ENCODE data around the gene FBN1.

The FBN1 gene

DNA sequence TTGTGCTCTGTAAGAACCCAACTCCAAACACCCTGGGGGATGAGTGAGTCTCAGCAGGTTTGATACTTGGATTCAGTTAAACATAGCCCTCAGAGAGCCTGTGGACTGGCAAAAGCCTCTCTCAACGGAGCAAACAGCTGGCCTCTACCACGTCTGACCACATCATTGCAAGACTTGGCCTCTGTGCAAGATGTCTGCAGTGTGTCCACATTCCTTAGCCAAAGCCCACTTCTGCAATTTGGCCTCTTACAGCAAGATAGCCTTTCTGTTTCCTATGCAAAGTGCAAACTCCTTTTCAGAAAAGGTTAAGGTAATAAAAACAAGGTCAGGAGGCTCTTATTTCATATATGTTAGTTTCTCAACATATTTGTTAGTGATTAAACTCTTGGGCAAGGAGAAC, 27.9 kb downstream of the FBN1 start:
- DNase-seq = no peak

DNA sequence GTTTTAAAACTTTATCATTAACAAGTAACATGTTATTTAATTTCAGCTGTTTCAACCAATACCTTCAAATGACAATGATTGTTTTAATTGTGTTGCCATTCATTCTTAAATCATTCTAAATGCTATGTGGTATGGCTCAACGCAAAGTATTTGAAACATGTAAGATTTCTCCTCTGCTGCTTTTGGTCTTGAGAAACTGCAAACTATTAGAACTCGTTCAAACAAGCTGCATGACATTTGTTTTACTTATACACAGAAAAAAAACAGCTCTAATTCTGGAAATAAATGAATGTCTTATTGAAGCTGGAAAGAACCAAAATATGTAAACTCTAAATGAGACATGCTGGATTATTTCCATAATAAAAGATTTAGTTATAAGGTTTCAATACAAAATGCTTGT, 29.3 kb downstream of the FBN1 start:
- DNase-seq = no peak

DNA sequence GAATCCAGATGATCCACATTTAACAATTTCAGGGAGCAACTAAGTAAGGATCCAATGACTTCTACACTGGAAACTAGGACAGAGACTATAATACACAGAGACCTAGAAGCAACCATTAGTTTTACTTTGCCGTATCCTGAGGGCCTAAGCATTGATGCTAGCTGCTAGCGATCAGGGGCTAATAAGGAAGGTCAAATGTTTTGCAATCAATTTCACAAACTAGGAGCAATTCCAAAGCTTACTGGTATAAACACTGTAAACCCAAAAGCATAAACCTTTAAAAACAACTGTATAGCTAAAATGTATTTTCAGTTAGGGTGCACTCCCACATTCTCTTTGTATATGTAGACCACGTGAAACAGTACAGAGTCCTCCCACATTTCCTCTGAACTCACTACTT, 31.5 kb downstream of the FBN1 start:
- no peak for DNase-seq

DNA sequence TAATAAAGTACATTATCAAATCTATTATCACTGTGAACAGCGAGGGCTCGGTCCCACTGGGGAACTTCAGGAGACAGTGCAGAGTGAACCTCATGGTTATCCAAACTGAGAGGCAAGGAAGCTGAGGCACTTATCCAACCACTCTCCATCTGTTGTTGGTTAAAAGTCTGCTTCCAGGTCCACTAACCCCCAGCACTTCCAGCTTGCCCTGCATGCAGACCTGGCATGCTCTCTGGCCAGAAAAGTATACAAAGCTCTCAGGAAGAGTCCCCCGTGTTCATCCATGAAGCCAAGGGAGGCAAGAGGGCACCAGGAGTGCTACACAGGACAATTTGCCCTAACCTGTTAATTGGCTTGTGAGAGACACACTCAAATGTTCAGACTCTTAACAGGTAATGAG, 36.0 kb downstream of the FBN1 start:
- DNase-seq = no peak

DNA sequence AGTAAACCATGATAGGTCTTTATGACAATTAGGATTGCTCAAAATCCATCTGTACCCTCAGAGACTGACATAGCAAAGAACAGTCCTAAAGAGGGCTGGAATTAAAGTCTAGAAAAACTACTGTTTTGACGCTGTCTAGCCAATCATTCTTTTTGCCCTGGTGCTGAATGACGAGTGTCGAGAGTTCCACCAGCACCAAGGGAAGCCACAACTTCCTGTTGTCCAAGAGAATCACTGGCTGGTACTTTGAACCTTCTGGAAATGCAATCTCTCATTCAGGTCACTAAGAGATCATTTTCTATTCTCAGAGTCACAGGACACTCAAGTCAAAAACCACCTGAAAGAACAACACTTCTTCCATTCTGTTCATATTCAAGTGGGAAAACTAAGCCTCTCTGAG, 37.7 kb downstream of the FBN1 start:
- no peak for DNase-seq

DNA sequence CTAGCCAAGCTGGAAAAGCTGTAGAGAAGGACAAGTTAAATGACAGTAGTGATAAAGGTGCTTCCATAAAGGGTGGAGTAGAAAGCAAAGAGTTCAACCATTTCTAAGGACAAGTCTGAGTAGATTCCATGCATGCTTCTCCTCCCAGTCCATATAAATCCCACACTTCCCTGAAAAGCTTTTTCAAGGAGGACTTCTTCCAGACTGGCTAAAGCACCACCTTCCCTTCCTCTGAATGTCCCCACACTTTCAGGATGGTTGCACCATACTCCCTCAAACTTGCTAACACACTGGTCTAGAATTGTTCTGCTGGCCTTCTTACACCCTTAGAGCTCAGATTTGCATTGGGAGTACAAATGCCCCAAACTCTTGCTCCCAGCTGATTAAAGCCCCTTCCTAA, 40.9 kb downstream of the FBN1 start:
- DNase-seq = no peak

DNA sequence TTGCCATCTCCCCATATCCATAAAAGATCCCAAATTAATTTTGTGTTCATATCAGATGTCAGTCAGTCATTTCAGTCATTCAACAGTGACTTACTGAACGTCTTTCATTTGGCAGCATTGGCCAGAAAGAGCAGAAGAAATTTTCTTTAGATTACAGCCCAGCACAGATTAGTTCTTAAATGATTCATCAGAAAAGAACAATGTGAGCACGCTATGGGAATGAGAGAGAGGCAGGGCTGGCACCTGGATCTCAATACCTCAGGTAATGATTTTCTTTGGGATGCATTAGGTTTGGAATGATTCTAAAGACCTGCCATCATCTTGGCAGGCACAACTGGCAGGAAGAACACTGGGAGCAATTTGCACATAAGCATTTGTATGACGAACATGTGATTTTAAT, 41.6 kb downstream of the FBN1 start:
- no peak for DNase-seq

DNA sequence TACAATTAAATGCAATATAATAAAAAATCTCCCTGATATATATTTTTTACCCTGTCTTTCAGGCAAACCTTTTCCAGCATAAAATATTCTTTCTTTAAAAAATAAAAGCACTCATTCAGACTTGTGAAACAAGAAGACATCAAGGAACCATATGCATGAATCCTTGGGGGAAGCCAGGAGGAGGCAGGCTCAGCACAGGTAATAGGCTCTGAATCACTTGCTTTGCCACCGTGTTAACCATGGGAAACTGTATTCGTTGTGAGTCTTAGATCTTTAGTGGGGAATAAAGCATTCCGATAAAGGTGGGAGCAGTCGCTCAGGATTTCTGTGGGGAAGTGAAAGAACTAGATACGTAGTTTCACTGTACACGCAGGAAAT, 42.4 kb downstream of the FBN1 start:
- no peak for DNase-seq

DNA sequence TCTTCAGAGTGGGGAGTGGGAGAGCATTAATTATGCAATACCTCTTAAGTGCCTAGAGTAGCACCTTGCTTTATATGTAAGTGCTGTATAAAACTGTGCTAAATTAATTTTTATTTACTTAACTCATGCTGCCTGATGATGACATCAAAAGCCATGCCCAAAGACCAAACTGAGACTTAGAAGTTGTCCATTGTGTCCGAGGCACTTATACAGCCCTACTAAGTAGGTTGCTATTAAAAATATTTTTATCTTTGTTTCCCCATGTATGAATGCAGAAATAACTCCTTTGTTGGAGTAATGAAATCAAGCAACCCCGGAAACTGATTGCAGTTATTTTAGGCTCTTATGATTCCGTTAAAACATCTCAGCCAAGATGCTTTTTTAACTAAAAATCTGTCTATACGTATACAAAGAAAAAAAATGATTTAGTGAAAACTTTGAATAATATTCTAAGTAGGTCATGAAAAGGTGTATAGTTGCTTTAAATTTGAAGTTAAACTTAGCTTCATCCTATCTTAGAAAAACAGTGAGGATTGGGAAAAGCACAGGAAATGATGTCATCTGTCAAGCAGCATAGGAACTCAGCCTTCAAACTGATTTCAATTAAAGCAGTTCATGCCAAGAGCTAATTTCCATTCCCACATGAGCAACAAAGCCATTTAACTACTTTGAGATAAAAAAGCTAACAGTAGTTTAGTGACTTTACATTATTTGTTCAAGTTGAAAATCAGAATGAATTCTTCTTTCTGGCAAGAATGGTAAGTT, 43.0 kb downstream of the FBN1 start:
- DNase-seq = no peak

DNA sequence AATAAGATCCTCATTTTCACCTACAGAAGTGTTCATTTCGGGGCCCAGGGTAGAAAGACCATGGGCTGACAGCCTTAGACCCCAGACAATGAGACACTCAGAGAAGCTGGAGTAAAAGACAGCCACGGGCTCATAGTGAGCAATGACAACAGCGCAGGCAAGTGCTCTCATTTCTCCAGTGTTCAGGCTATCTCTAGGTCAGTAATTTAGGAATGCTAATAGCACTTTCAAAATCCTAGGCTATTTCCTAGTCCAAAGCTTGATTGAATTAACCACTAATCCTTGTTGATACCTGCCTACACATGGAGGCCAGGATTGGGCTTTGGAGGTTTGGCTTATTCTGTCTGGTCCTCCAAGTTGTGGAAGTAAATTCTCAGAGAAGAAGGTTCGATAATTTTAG, 44.4 kb downstream of the FBN1 start:
- no peak for DNase-seq

DNA sequence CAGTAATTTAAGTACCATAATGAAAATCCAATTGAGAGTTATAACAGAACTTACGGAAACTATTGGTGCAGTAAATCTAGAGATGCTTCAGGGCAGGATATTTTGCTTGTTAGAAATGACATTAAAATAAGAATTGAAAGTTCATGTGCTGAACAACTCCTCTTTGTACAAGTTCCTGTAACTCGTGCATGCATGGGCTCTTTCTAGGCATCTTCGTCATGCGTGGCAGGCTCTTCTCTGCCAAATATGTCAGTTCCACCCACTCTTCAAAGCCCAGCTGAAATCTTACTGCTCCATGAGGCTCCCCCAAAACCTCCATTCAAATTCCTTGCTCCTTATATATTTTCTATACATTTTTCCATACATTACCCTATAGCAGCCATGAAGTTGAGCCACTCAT, 48.7 kb downstream of the FBN1 start:
- DNase-seq = no peak

DNA sequence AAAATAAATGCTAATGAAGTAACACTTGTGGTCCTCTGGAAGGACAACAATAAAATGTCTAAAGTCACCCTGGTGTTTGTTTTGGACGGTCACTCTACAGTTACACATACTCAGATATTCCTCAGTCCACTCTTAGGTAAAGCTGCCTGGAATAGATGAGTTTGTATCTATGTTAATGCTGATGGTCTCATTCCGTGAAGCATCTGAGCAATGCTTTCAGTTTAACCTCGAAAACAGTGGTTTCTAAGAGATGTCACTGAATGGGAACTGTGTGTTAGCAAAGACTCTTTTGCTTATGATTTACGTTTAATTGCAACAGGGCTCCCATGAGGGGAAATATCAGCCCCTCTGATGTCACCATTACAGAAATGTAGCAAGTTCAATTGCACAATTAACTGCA, 49.1 kb downstream of the FBN1 start:
- no peak for DNase-seq

DNA sequence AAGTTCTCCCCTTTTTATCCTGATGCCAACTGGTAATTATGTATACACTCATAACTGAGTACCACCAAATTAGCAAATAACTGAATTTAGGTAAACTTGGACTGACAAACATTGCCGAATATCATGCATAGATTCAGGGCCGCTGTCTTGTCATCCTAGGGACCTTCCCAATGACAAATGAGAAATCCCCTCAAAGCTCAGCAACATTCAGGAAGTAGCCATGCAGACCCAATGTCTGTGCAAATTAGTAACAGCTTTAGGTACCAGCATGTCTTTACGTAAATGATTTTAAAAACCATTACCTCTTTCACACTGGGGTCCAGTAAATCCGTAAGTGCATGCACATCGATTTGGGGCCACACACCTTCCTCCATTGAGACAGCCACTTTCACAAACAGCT, 49.5 kb downstream of the FBN1 start:
- DNase-seq = no peak

DNA sequence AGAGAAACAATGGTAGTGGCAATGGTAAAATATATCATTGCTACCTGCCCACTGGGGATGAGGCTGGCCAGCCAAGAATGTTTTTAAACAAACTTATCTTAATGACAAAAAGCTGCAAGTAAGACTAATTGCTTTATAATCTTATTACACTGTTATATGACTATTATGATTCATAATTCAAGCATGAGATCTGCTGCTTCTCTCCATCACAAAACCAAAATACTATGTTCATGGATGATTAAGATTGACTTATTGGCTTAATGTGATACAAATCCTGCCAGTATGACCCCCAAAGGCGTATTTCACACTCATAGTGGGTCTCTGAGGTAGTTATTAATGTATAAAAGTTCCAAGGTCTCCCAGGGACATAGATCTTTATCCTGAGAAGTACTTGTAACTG, 52.6 kb downstream of the FBN1 start:
- no peak for DNase-seq

DNA sequence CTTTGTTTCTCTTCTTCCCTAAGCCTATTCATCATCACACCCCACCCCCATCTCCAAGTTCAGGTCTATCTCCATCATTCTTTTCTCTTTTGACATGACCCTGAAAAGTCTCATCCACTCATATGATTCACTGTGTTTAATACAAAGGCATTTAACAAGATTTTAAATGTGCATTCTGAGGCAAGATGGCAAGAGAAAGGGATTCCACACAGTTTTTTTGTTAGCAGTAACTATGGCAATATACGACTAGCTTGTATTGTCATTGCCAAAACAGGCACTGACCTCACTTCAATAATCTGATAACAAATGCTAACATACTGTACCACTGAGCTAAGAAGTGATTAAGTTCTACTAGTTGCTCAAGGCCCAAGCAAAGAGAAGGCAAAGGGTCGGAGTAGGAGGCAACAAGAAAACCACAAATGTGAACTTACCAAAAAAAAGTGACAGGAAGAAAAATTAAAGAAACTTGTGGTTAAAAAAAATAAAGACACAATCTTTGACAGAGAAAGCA, 53.2 kb downstream of the FBN1 start:
- no peak for DNase-seq

DNA sequence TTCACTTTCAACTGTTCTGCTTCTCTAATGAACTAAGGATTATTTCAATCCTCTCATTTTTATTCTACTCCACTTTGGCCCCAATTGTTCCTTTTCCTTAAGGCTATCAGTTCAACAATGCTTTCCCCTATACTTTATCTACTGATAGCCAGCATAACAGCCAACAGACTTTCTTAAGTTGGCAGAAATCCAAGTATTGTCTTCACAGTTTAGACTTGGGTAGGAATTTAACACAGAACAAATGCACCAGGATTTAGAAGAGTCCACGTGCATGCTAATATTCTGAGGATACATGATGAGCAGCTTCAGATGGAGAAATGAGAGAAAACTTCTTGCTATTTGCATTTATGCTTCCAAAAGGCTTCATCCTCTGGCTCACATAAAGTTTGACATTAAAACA, 54.8 kb downstream of the FBN1 start:
- no peak for DNase-seq

DNA sequence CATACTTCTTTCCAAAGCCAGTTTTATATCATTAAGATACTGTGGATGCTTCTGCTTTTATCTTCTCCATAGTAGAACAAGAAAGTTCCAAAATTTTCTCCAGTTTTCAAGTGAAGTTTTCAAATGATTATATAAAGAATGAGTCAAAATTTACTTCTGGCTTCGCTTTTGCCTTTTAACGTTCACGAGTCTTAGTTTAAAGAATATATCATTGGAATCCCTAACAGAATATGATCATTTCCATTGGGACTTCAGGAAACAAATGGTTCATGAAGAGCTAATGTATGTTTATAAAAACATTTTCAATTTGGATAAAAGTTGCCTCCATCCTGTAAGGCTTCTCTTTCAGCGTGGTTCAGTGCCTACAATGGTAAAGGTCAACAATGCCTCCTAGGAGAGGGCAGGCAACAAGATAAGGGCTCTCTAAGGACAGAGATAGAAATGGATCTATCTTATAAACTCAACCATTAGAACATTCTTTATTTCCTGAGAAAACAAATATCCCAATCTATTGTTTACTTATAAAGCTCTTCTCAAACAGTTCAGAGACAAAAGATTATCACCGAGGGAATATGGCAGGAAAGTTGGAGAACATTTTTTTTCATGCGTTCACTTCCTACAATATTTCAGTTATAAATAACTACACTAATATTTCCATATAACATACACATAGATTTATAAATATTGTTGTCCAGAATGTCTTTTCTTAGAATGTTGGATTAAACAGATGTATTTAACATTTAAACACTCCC, 60.5 kb downstream of the FBN1 start:
- DNase-seq = no peak

DNA sequence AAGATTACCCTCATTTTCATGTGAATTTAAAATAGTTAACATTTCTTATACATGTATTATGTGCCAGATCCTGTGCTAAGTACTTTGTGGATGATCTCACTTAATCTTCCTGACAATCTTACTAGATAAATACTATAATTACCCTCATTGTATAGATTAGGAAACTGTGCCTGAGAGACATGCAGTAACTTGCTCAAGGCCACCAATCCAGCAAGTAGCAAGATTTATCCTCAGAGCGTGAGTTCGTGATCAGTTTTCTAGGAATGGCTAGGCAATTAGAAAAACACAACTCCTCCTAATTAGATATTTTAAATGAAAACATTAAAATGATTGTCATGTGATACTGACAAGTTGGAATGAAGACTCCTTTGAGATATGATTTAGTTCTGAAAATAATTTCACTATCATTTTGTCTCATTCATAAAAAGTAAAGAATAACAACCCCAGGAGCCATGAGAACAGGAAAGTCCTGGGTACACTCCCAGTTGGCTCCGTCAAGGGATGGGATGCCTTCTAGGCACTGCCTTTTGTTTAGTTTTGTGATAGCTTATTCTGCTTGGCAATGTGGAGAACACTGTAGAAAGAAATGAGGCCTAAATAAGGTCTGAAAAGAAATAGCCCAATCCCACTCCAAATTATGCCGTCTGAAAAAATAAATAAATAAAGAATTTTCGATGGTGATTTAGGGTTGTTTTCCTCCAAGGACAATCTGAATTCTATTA, 61.3 kb downstream of the FBN1 start:
- DNase-seq = no peak

DNA sequence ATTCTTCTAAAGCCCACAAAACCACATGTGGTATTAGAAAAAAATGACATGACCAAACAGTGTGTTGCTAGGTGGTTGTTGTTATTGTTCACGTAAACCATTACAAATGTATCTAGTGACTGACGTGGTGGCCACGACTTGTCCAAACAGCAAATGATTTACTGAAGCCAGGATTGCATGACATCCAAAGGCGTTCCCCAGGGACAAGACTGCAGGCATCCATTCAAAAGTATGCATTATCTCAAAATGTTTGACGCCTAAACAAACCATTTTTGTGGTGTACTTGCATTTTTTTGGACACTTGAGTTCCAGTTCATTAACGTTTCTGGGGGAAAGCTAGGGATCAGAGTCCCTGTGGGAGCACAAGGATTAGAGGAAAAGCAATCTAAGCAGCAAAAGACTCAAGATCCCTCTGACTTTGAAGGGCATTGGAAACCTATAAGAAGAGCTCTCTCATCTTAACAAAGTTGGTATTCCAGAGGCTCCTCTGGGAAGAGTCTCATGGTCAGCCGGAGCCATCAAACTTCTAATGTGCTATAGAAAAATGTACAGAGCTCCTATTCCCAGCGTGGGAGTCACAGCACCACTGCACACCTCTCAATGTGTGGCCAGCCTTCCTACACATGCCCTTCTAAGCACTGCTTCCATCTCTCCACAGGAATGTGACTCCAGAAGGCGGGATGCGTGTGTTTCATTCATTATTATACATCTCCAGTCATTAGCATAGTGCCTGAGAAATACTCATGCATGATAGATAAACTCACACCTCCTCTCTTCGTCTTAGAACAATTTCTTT, 62.9 kb downstream of the FBN1 start:
- DNase-seq = no peak

DNA sequence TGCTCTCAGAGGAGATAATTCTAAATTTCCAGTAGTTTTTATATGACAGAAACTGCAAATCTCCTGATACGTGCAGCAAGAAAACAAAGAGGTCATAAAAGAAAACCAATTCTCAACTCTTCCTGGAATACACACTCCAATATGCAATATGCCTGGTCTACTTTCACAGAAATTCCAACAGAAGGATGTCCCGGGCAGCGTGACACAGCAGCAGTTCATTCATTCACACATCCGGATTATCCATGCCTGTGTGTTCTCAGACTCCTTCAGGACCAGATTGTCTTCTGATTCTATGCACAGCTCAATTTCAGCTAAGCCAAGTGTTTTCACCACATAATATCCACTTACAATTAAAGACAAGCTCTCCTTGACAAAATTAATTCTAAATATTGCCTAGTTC, 64.3 kb downstream of the FBN1 start:
- DNase-seq = no peak

DNA sequence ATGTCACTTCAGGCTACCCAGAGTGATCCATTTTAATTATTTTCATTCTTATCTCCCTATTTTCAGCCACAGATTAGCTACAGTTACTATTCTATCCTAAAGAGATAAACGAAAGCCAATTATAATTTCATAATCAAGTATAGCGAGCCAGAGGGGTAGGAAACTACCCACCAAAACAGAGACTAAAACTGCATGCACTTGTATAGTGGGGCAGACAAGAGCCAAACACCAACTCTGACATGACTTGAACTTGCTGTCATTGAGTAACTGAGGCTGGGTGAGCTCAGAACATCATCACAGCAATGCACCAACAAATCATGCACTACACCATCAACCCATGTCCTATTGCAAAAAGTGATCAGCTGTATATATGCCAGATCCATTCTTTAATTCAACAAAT, 64.8 kb downstream of the FBN1 start:
- DNase-seq = no peak

DNA sequence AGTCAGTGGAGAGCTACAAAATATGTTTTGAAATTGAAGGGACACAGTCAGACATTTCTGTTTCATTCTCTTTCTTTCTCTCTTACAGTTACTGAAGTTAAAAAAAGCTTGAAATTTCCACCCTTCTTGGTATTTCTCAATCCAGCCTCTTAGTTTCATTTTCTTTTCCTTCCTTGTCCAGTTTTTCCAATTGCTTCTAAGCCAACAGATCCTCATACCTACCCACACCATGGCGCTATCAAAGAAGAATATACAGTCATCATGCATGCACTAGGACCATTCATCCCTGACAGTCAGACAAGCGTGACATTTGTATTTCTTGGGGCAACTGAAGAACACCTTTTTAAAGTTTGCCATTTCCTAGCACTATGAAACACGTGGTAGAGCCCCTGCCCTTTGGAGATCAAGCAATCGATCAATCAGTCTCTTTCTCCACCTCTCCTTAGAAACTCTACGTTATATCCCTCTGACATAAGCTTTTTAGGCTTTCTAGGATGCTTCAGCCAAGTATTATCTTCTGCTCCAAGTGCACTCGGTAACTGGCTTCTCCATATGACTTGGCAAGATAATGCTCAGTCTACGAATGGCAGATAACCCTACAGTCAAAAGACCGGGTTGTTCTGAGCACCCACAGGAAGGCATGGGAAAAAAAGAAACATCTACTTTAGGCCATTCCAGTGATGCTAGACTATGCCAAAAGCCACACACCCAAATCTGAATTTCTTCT, 65.4 kb downstream of the FBN1 start:
- DNase-seq = no peak
